GM12801 (cell line): Measurements from ENCODE around the gene ANKRD60.

Experiments
- CTCF ChIP-seq: IDR thresholded peaks from one replicate; pipeline ENCODE4 v1.5.1; 2011; ENCODE audit warnings: control low read depth; ENCODE audit not compliant: insufficient read length; ENCODE audit errors: extremely low read depth

ANKRD60 gene

GRCh38 chr20:58243653-58244410 is 15.4 kb upstream of the ANKRD60 start:
- no peak for TF ChIP-seq CTCF

- TF ChIP-seq CTCF = no peak
These were observed 14.4 kb upstream of the ANKRD60 start for GRCh38 chr20:58242824-58243223.

- no peak for TF ChIP-seq CTCF
These were observed 13.5 kb upstream of the ANKRD60 start for GRCh38 chr20:58241766-58242465.

GRCh38 chr20:58240471-58240870 is 12.0 kb upstream of the ANKRD60 start:
- no peak for TF ChIP-seq CTCF

- TF ChIP-seq CTCF = no peak
These were observed 10.8 kb upstream of the ANKRD60 start for GRCh38 chr20:58239216-58239615.

GRCh38 chr20:58238490-58238889 is 10.0 kb upstream of the ANKRD60 start:
- TF ChIP-seq CTCF = no peak

GRCh38 chr20:58237318-58238132 is 9.1 kb upstream of the ANKRD60 start:
- no peak for TF ChIP-seq CTCF
